ENCODE results near the gene FBXL2. TPM values are rescaled to one million over a fixed set of nuclear protein-coding genes. Genes with fewer than 3 reads are reported as not detected.

FBXL2 gene
- total and polyA plus RNA-seq, 3 donors from 2014 or later = 24.8 to 55.7 (median 38.3) TPM

DNA sequence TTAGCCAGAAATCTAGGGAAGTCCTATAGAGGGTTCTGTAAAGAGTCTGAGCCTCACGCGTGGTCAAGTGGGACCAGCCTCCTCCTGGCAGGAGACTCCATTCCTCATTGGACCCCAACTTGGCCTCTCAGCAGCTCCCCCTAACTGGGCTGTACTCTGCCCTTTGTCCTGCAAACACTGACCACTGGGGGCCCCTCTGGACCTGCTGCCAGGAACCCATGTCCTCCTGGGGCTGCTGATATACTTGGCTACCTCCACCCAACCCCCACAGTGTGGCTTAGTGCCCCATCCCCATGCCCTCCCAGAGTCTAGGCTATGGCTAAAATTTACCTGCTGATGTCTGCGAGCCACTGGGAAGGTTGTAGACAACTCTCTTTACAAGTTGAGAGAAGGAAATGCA lies 100.2 kb downstream of the FBXL2 start:
- no peaks in the 10 kb centered on the region for H3K9me3 ChIP-seq
- intact Hi-C loops (cut with DNase I; ENCODE audit: low total_unique reads) = no loop called here
- no peak for DNase-seq
- H3K4me3 ChIP-seq = no peak overlapping the region
- no peak overlapping the region for H3K27ac ChIP-seq
- WGBS, 2 donors = 81 to 95% methylated on average over 2 to 3 of the region's 3 CpGs
- no peaks in the 10 kb centered on the region for H3K27me3 ChIP-seq
- H3K4me1 ChIP-seq = no peaks in the 10 kb centered on the region
- TF ChIP-seq, protein P1, sequence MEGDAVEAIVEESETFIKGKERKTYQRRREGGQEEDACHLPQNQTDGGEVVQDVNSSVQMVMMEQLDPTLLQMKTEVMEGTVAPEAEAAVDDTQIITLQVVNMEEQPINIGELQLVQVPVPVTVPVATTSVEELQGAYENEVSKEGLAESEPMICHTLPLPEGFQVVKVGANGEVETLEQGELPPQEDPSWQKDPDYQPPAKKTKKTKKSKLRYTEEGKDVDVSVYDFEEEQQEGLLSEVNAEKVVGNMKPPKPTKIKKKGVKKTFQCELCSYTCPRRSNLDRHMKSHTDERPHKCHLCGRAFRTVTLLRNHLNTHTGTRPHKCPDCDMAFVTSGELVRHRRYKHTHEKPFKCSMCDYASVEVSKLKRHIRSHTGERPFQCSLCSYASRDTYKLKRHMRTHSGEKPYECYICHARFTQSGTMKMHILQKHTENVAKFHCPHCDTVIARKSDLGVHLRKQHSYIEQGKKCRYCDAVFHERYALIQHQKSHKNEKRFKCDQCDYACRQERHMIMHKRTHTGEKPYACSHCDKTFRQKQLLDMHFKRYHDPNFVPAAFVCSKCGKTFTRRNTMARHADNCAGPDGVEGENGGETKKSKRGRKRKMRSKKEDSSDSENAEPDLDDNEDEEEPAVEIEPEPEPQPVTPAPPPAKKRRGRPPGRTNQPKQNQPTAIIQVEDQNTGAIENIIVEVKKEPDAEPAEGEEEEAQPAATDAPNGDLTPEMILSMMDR (IDR thresholded peaks at IDR 0.05) = no peak
- TF ChIP-seq POLR2A (IDR thresholded peaks at IDR 0.05) = no peak
- H3K36me3 ChIP-seq (ENCODE audit: low read depth, missing control alignments) = no peaks in the 10 kb centered on the region

DNA sequence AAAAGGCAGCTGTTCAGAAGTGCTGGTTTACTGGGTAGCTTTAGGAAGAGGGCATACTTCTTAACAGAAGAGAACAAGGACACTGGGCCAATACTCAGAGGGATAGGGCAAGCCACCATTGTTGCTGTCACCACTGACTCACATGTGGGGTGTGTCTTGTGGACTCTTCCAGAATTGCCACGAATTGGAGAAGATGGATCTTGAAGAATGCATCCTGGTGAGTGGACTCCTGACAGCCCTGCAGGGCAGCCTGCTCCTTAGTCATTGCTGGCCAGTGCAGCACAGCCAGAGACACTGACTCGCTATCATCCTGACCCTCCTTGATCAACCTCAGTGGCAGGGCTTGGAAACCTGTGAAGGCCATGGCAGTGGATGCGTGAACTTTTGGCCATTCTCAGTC lies 100.7 kb downstream of the FBXL2 start:
- Histone ChIP-seq H3K36me3 (ENCODE audit: low read depth, missing control alignments) (no peaks in the 10 kb centered on the region), H3K4me3 (no peak overlapping the region), H3K27me3 (no peaks in the 10 kb centered on the region), H3K27ac (no peak overlapping the region), H3K9me3 (no peaks in the 10 kb centered on the region), H3K4me1 (no peaks in the 10 kb centered on the region)
- intact Hi-C loops (cut with DNase I; ENCODE audit: low total_unique reads) = no loop called here
- TF ChIP-seq, protein P1 (IDR thresholded peaks at IDR 0.05) = no peak
- TF ChIP-seq POLR2A (IDR thresholded peaks at IDR 0.05) = no peak
- DNase-seq = no peak
- 91 to 94% methylated on average over 3 of the region's 3 CpGs for WGBS, 2 donors

DNA sequence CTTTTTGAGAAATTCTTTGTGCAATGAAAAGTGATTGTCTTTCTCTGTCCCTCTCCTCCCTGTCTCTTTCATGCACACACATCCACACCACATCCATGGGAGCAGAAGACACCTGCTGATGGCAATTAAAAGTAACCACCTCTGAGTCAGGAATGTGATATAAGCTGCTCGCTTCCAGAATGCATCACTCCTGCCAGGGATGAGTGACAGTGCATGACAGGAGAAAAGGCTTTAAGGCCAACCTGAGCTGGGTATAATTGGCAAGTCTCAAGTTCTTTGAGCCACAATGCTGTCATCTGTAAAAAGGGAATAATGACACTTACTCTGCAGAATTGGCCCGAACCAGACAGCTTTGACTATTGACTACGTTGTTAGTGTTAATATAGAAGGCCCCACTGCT lies 103.4 kb downstream of the FBXL2 start:
- WGBS, 2 donors = 91% methylated on average over 3 of the region's 3 CpGs
- H3K4me3 ChIP-seq = no peak overlapping the region
- TF ChIP-seq POLR2A (IDR thresholded peaks at IDR 0.05) = no peak
- TF ChIP-seq, protein P1 (IDR thresholded peaks at IDR 0.05) = no peak
- intact Hi-C loops (cut with DNase I; ENCODE audit: low total_unique reads) = no loop called here
- no peaks in the 10 kb centered on the region for H3K27me3 ChIP-seq
- DNase-seq = no peak
- H3K27ac ChIP-seq = no peak overlapping the region
- H3K4me1 ChIP-seq = no peaks in the 10 kb centered on the region
- H3K36me3 ChIP-seq (ENCODE audit: low read depth, missing control alignments) = no peaks in the 10 kb centered on the region
- no peaks in the 10 kb centered on the region for H3K9me3 ChIP-seq

DNA sequence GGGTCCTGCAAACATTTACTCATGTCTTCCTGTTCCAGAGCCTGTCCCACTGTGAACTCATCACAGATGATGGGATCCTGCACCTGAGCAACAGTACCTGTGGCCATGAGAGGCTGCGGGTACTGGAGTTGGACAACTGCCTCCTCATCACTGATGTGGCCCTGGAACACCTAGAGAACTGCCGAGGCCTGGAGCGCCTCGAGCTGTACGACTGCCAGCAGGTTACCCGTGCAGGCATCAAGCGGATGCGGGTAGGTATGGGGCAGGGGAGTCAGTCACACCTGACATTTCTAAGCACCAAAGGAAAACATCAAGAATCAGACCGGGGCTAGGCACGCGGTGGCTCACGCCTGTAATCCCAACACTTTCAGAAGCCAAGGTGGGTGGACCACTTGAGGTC lies 106.7 kb downstream of the FBXL2 start:
- Histone ChIP-seq H3K27me3 (no peaks in the 10 kb centered on the region), H3K4me1 (no peaks in the 10 kb centered on the region), H3K9me3 (no peaks in the 10 kb centered on the region), H3K36me3 (ENCODE audit: low read depth, missing control alignments) (no peaks in the 10 kb centered on the region), H3K27ac (no peak overlapping the region), H3K4me3 (no peak overlapping the region)
- no peak for TF ChIP-seq POLR2A (IDR thresholded peaks at IDR 0.05)
- TF ChIP-seq, protein P1 (IDR thresholded peaks at IDR 0.05) = no peak
- 93 to 96% methylated on average over 11 to 12 of the region's 12 CpGs for WGBS, 2 donors
- intact Hi-C loops (cut with DNase I; ENCODE audit: low total_unique reads) = no loop called here
- DNase-seq = no peak

DNA sequence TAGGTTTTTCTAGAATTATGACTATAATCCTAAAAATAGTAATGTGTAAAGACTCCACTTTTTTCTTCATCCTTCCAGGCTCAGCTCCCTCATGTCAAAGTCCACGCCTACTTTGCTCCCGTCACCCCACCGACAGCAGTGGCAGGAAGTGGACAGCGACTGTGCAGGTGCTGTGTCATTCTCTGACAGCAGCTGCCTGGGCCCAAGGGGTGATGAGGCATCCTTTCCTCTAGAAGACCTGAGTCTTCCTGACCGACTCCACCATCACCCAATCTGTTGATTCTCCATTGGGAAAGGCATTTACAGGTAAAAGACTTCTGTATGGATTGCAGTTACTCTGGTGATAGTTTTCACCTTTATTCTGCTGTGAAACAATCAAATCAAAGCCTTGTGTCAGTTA lies 108.2 kb downstream of the FBXL2 start:
- no peaks in the 10 kb centered on the region for H3K36me3 ChIP-seq (ENCODE audit: low read depth, missing control alignments)
- no peaks in the 10 kb centered on the region for H3K27me3 ChIP-seq
- H3K9me3 ChIP-seq = no peaks in the 10 kb centered on the region
- no peaks in the 10 kb centered on the region for H3K4me1 ChIP-seq
- no peak overlapping the region for H3K4me3 ChIP-seq
- WGBS, 2 donors = 70 to 78% methylated on average over 5 of the region's 5 CpGs
- intact Hi-C loops (cut with DNase I; ENCODE audit: low total_unique reads) = no loop called here
- no peak for DNase-seq
- TF ChIP-seq, protein P1 (IDR thresholded peaks at IDR 0.05) = no peak
- no peak for TF ChIP-seq POLR2A (IDR thresholded peaks at IDR 0.05)
- no peak overlapping the region for H3K27ac ChIP-seq

Measured in testis (tissue), 3 donors.